HL-60 (cell line): ENCODE measurements around the gene CADM1.

Source experiments
- CTCF ChIP-seq: IDR thresholded peaks from one replicate; pipeline ENCODE4 v1.5.1; 2011; ENCODE audit warnings: low read length, control low read depth, inconsistent platforms; ENCODE audit not compliant: insufficient read depth
- GABPA ChIP-seq: IDR thresholded peaks from 2 replicates; pipeline ENCODE4 v1.6.1; 2012; ENCODE audit warnings: low read depth
- POLR2AphosphoS5 ChIP-seq: IDR thresholded peaks from 2 replicates; pipeline ENCODE4 v1.6.1; 2012; ENCODE audit warnings: low read depth
- SPI1 ChIP-seq: IDR thresholded peaks from 2 replicates; pipeline ENCODE4 v1.6.1; 2012; ENCODE audit warnings: low read depth, mild to moderate bottlenecking, borderline replicate concordance
- TF ChIP-seq, protein P1 (sequence below): IDR thresholded peaks from 2 replicates; pipeline ENCODE4 v1.6.1; 2012; ENCODE audit warnings: low read depth; ENCODE audit not compliant: insufficient replicate concordance

DNA sequence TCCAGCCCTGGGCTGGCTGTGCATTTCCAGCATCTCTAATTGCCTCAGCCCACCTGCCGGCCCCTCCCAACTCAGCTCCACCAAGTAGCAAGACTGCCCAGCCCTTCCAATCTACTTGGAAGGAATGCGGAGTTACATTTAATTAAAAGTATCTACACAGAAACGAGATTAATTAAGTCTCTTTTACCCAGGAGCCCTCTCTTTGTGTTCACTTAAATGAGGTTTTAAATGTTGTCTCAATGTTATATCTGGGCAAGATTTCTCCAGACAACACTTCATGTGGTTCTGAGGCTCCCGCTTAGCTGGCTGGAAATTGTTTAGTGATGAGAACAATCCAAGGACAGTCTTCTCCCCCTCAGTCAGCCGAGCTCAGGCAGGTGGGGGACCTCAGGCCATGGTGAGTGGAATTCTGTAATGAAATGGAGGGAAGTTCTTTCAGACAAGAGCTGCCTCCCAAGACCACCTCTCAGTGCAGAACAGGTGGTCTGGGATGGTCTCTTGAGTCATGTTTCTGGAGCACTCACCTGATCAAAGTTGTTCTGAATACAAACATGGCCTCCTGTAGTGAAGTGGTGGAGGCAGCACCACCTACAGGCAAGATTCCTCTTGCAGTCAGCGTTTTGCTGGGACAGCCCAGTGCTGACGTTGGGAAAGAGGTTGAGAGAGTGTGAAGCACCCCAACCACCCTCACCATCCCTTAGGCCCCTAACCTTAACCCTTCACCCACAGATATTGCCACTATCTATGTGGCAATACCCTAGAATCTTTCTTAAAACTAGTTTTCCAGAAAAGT lies 371.6 kb downstream of the CADM1 start:
- TF ChIP-seq CTCF (no peak), SPI1 (no peak), GABPA (no peak), POLR2AphosphoS5 (no peak)
- TF ChIP-seq, protein P1, sequence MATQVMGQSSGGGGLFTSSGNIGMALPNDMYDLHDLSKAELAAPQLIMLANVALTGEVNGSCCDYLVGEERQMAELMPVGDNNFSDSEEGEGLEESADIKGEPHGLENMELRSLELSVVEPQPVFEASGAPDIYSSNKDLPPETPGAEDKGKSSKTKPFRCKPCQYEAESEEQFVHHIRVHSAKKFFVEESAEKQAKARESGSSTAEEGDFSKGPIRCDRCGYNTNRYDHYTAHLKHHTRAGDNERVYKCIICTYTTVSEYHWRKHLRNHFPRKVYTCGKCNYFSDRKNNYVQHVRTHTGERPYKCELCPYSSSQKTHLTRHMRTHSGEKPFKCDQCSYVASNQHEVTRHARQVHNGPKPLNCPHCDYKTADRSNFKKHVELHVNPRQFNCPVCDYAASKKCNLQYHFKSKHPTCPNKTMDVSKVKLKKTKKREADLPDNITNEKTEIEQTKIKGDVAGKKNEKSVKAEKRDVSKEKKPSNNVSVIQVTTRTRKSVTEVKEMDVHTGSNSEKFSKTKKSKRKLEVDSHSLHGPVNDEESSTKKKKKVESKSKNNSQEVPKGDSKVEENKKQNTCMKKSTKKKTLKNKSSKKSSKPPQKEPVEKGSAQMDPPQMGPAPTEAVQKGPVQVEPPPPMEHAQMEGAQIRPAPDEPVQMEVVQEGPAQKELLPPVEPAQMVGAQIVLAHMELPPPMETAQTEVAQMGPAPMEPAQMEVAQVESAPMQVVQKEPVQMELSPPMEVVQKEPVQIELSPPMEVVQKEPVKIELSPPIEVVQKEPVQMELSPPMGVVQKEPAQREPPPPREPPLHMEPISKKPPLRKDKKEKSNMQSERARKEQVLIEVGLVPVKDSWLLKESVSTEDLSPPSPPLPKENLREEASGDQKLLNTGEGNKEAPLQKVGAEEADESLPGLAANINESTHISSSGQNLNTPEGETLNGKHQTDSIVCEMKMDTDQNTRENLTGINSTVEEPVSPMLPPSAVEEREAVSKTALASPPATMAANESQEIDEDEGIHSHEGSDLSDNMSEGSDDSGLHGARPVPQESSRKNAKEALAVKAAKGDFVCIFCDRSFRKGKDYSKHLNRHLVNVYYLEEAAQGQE, result no peak
